ENCODE measurements around the gene CDC7. TPM values are rescaled to one million over a fixed set of nuclear protein-coding genes. Genes with fewer than 3 reads are reported as not detected.

CDC7 gene
- polyA plus RNA-seq, 1 donor from 2014 or later = 34.6 TPM

GRCh38 chr1:91476533-91477217 lies 24.0 kb upstream of the CDC7 start:
- no peaks in the 10 kb centered on the region for H3K9me3 ChIP-seq (ENCODE audit: low read length)
- H3K9me2 ChIP-seq (ENCODE audit: insufficient read depth, low read length) = no peaks in the 10 kb centered on the region
- TF ChIP-seq REST (IDR thresholded peaks at IDR 0.05; ENCODE audit: borderline replicate concordance) (no peak), MXI1 (conservative IDR thresholded peaks at IDR 0.05; ENCODE audit: poor library complexity, severe bottlenecking) (no peak), RAD21 (conservative IDR thresholded peaks at IDR 0.05) (no peak), TAF1 (IDR thresholded peaks at IDR 0.05; ENCODE audit: low read depth) (no peak), SMC3 (conservative IDR thresholded peaks at IDR 0.05; ENCODE audit: poor library complexity) (no peak), POLR2AphosphoS5 (IDR thresholded peaks at IDR 0.05) (no peak), CTCF (IDR thresholded peaks at IDR 0.05; ENCODE audit: poor library complexity, severe bottlenecking) (no peak), EZH2 (IDR thresholded peaks at IDR 0.05; ENCODE audit: borderline replicate concordance, insufficient read depth, low read length, poor library complexity, severe bottlenecking) (no peak), EP300 (conservative IDR thresholded peaks at IDR 0.05; ENCODE audit: poor library complexity, severe bottlenecking) (no peak)
- no peak overlapping the region for H3K9ac ChIP-seq (ENCODE audit: low read length)
- no peak overlapping the region for H3K4me3 ChIP-seq (ENCODE audit: low read length)
- H3F3A ChIP-seq (ENCODE audit: insufficient read depth, low read length, poor library complexity, severe bottlenecking) = no peaks in the 10 kb centered on the region
- no peaks in the 10 kb centered on the region for H3K36me3 ChIP-seq (ENCODE audit: insufficient read depth, low read length)
- no peaks in the 10 kb centered on the region for H4K20me1 ChIP-seq (ENCODE audit: insufficient read depth)
- no peaks in the 10 kb centered on the region for H3K27me3 ChIP-seq (ENCODE audit: insufficient read depth, low read depth, low read length)
- no peak overlapping the region for H3K4me2 ChIP-seq (ENCODE audit: low read length)
- H2AFZ ChIP-seq (ENCODE audit: low read depth, low read length) = no peak overlapping the region
- no peaks in the 10 kb centered on the region for H3K79me2 ChIP-seq (replicated peaks; ENCODE audit: insufficient read depth, low read length)
- H3K27ac ChIP-seq (ENCODE audit: low read length) = no peak overlapping the region

- Histone ChIP-seq H3F3A (ENCODE audit: insufficient read depth, low read length, poor library complexity, severe bottlenecking) (no peaks in the 10 kb centered on the region), H3K9me2 (ENCODE audit: insufficient read depth, low read length) (no peaks in the 10 kb centered on the region), H3K4me2 (ENCODE audit: low read length) (no peak overlapping the region), H3K36me3 (ENCODE audit: insufficient read depth, low read length) (no peaks in the 10 kb centered on the region), H3K9ac (ENCODE audit: low read length) (no peak overlapping the region), H3K27ac (ENCODE audit: low read length) (no peak overlapping the region), H3K4me3 (ENCODE audit: low read length) (no peak overlapping the region), H3K9me3 (ENCODE audit: low read length) (no peaks in the 10 kb centered on the region), H3K79me2 (replicated peaks; ENCODE audit: insufficient read depth, low read length) (no peaks in the 10 kb centered on the region), H2AFZ (ENCODE audit: low read depth, low read length) (no peak overlapping the region), H3K27me3 (ENCODE audit: insufficient read depth, low read depth, low read length) (no peaks in the 10 kb centered on the region), H4K20me1 (ENCODE audit: insufficient read depth) (no peaks in the 10 kb centered on the region)
- TF ChIP-seq REST (IDR thresholded peaks at IDR 0.05; ENCODE audit: borderline replicate concordance) (no peak), EZH2 (IDR thresholded peaks at IDR 0.05; ENCODE audit: borderline replicate concordance, insufficient read depth, low read length, poor library complexity, severe bottlenecking) (no peak), EP300 (conservative IDR thresholded peaks at IDR 0.05; ENCODE audit: poor library complexity, severe bottlenecking) (no peak), POLR2AphosphoS5 (IDR thresholded peaks at IDR 0.05) (no peak), RAD21 (conservative IDR thresholded peaks at IDR 0.05) (no peak), MXI1 (conservative IDR thresholded peaks at IDR 0.05; ENCODE audit: poor library complexity, severe bottlenecking) (no peak), SMC3 (conservative IDR thresholded peaks at IDR 0.05; ENCODE audit: poor library complexity) (no peak), TAF1 (IDR thresholded peaks at IDR 0.05; ENCODE audit: low read depth) (no peak), CTCF (IDR thresholded peaks at IDR 0.05; ENCODE audit: poor library complexity, severe bottlenecking) (no peak)
Measured at GRCh38 chr1:91487469-91487868, 13.2 kb upstream of the CDC7 start.

All from neural cell (in vitro differentiated cells).